Hepatocyte (in vitro differentiated cells): ENCODE results near the gene EXTL1. TPM values are rescaled to one million over a fixed set of nuclear protein-coding genes. Genes with fewer than 3 reads are reported as not detected.

Source experiments
- DNase-seq: peaks from one replicate; pipeline ENCODE4 v3.0.0-alpha.2; 2016; ENCODE audit warnings: low spot score
- H2AFZ ChIP-seq: fragments of 200-600 bp; sonication (generic); 2 replicates; pipeline ENCODE4 v1.6.0; 2016; ENCODE audit warnings: antibody characterized with exemption, mild to moderate bottlenecking
- H3K27ac ChIP-seq: fragments of 200-600 bp; sonication (generic); 2 replicates; pipeline ENCODE4 v1.5.1; 2016; ENCODE audit warnings: mild to moderate bottlenecking
- H3K27me3 ChIP-seq: fragments of 200-600 bp; sonication (generic); 2 replicates; pipeline ENCODE4 v1.6.1; 2016
- H3K36me3 ChIP-seq: fragments of 200-600 bp; sonication (generic); replicated peaks from 2 replicates; pipeline ENCODE4 v1.5.1; 2016; ENCODE audit warnings: low read depth; ENCODE audit not compliant: insufficient read depth
- H3K4me1 ChIP-seq: fragments of 200-600 bp; sonication (generic); 2 replicates; pipeline ENCODE4 v1.5.1; 2016; ENCODE audit warnings: mild to moderate bottlenecking, moderate library complexity; ENCODE audit not compliant: insufficient read depth
- H3K4me2 ChIP-seq: fragments of 200-600 bp; sonication (generic); 2 replicates; pipeline ENCODE4 v1.6.0; 2016
- H3K4me3 ChIP-seq: fragments of 200-600 bp; sonication (generic); 2 replicates; pipeline ENCODE4 v1.5.1; 2016; ENCODE audit warnings: mild to moderate bottlenecking
- H3K79me2 ChIP-seq: fragments of 200-600 bp; sonication (generic); 2 replicates; pipeline ENCODE4 v1.6.0; 2017; ENCODE audit warnings: mild to moderate bottlenecking
- H3K9me2 ChIP-seq: fragments of 200-600 bp; sonication (generic); replicated peaks from 2 replicates; pipeline ENCODE4 v1.6.0; 2017; ENCODE audit warnings: mild to moderate bottlenecking; ENCODE audit not compliant: insufficient read depth
- H3K9me3 ChIP-seq: fragments of 200-600 bp; sonication (generic); 2 replicates; pipeline ENCODE4 v1.5.1; 2016; ENCODE audit warnings: low read depth, mild to moderate bottlenecking
- H4K20me1 ChIP-seq: fragments of 200-600 bp; sonication (generic); 2 replicates; pipeline ENCODE4 v1.6.0; 2016; ENCODE audit warnings: mild to moderate bottlenecking; ENCODE audit not compliant: insufficient read depth, poor library complexity, severe bottlenecking
- EZH2 ChIP-seq: fragments of 200-600 bp; sonication (generic); IDR thresholded peaks from 2 replicates; pipeline ENCODE4 v1.6.1; 2016; ENCODE audit warnings: antibody characterized with exemption, mild to moderate bottlenecking, borderline replicate concordance
- EZH2phosphoT487 ChIP-seq: fragments of 200-600 bp; sonication (generic); IDR thresholded peaks from one replicate; pipeline ENCODE4 v1.6.1; 2018; ENCODE audit warnings: antibody characterized with exemption, mild to moderate bottlenecking, low read depth, moderate library complexity; ENCODE audit not compliant: unreplicated experiment, severe bottlenecking
- WGBS: methylation state at CpG from one replicate; pipeline ENCODE4 v1.1.6; 2016; ENCODE audit warnings: low lambda C conversion rate; ENCODE audit errors: missing lambda C conversion rate; 5-methylcytosine and 5-hydroxymethylcytosine counted together
- polyA plus RNA-seq: library from polyadenylated mRNA; unstranded; fragments of >200 nt; fragmentation: Nextera tagmentation; extraction: Ambion mirVana; gene quantifications from 2 replicates; pipeline ENCODE4 v1.2.1, GENCODE V29; 2016
- total RNA-seq: library from RNA; depleted of rRNA; stranded (reverse); fragments of >200 nt; gene quantifications from 2 replicates; pipeline ENCODE4 v1.2.3, GENCODE V29; 2014
- TF ChIP-seq, protein P1 (sequence below): fragments of 200-600 bp; sonication (generic); IDR thresholded peaks from 2 replicates; pipeline ENCODE4 v1.5.1; 2016; ENCODE audit warnings: antibody characterized with exemption, mild to moderate bottlenecking; ENCODE audit not compliant: poor library complexity

EXTL1 gene
- total and polyA plus RNA-seq, 2 experiments from 2014 or later = 0.17 to 1.3 TPM

DNA sequence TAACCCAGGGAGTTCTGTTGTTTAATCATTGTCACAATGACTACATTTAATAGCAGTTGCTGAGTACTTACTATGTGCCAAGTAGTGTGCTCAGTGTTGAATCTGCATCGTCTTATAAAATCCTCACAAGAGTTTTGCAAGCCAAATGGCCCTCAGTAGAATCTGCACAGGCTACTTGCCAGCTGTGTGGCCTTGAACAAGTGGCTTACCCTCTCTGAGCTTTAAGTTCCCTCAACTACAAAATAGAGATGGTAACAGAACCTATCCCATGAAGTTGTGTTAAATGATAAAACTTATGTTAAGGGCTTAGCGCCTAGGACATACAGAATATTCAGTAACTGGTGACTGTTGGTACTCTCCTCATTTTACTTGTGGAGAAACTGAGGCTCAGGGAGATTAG is 33.5 kb downstream of the EXTL1 start:
- Histone ChIP-seq H3K9me3 (no peaks in the 10 kb centered on the region), H3K79me2 (no peaks in the 10 kb centered on the region), H4K20me1 (no peaks in the 10 kb centered on the region), H3K36me3 (no peaks in the 10 kb centered on the region), H3K27ac (no peak overlapping the region), H3K4me1 (peaks cover 4% of the 10 kb centered on the region), H3K9me2 (no peaks in the 10 kb centered on the region), H3K4me2 (no peak overlapping the region), H2AFZ (no peak overlapping the region), H3K4me3 (no peak overlapping the region), H3K27me3 (peaks cover 3% of the 10 kb centered on the region)
- no peak for DNase-seq
- TF ChIP-seq, protein P1, sequence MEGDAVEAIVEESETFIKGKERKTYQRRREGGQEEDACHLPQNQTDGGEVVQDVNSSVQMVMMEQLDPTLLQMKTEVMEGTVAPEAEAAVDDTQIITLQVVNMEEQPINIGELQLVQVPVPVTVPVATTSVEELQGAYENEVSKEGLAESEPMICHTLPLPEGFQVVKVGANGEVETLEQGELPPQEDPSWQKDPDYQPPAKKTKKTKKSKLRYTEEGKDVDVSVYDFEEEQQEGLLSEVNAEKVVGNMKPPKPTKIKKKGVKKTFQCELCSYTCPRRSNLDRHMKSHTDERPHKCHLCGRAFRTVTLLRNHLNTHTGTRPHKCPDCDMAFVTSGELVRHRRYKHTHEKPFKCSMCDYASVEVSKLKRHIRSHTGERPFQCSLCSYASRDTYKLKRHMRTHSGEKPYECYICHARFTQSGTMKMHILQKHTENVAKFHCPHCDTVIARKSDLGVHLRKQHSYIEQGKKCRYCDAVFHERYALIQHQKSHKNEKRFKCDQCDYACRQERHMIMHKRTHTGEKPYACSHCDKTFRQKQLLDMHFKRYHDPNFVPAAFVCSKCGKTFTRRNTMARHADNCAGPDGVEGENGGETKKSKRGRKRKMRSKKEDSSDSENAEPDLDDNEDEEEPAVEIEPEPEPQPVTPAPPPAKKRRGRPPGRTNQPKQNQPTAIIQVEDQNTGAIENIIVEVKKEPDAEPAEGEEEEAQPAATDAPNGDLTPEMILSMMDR = no peak
- TF ChIP-seq EZH2 (no peak), EZH2phosphoT487 (no peak)
- WGBS = 87% methylated on average over 2 of the region's 2 CpGs

DNA sequence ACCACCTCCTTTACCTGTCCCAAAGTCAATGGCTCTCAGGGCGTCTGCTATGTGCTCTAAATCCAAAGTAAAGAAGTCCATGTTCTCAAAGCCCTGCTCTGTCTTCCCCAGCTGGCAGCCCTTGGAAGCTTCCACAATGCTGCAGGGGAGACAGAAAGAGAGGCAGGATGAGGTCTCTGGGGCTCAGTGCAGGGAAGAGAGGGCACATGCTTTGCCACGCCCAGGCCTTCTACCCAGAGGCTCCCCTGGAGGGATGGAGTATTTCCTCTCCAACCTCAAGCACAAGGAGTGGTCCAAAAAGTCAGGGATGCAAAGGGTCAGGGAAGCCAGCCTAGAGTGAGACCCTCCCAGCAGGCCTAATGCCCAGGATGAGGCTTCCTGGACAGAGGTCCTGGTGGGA is 35.6 kb downstream of the EXTL1 start:
- TF ChIP-seq, protein P1 = no peak
- TF ChIP-seq EZH2phosphoT487 (no peak), EZH2 (no peak)

GRCh38 chr1:26058052-26058595 is 36.5 kb downstream of the EXTL1 start:
- Histone ChIP-seq H3K4me1 (peaks cover 4% of the 10 kb centered on the region), H3K27ac (no peak overlapping the region), H3K4me3 (no peak overlapping the region), H3K4me2 (no peak overlapping the region), H3K27me3 (peaks cover 3% of the 10 kb centered on the region), H3K9me3 (no peaks in the 10 kb centered on the region), H3K36me3 (no peaks in the 10 kb centered on the region), H3K9me2 (no peaks in the 10 kb centered on the region), H3K79me2 (no peaks in the 10 kb centered on the region), H4K20me1 (no peaks in the 10 kb centered on the region), H2AFZ (no peak overlapping the region)
- DNase-seq = no peak
- TF ChIP-seq, protein P1 = no peak
- no peak for TF ChIP-seq EZH2
- no peak for TF ChIP-seq EZH2phosphoT487
- 87% methylated on average over 5 of the region's 5 CpGs for WGBS

More for the DNA sequence above, 35.6 kb downstream of the EXTL1 start:
- DNase-seq = no peak
- 91% methylated on average over 2 of the region's 2 CpGs for WGBS
- no peaks in the 10 kb centered on the region for H3K79me2 ChIP-seq
- no peaks in the 10 kb centered on the region for H4K20me1 ChIP-seq
- H3K27me3 ChIP-seq = peaks cover 3% of the 10 kb centered on the region
- no peaks in the 10 kb centered on the region for H3K9me2 ChIP-seq
- H3K36me3 ChIP-seq = no peaks in the 10 kb centered on the region
- H3K4me2 ChIP-seq = no peak overlapping the region
- H2AFZ ChIP-seq = no peak overlapping the region
- H3K9me3 ChIP-seq = no peaks in the 10 kb centered on the region
- peaks cover 4% of the 10 kb centered on the region for H3K4me1 ChIP-seq
- H3K4me3 ChIP-seq = no peak overlapping the region
- no peak overlapping the region for H3K27ac ChIP-seq

DNA sequence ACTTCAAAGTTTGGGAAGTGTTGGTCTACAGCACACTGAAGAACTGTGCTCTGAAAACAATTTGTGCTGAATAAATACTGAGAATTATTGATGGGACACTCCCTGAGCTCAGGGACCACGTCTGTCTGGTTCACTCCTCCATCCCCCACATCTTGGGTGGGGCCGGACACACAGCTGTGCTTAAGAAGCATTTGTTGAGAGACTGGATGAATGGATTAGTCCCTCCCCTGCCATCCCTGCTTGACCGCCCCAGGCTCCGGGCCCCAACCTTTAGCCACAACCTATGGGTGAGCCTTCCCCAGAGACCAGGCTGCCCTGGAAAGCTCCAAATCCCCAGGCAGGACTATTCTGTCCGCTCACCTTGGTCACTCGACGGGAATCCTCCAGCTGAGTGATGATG is 38.3 kb downstream of the EXTL1 start:
- 72% methylated on average over 7 of the region's 7 CpGs for WGBS
- Histone ChIP-seq H2AFZ (no peak overlapping the region), H3K27me3 (peaks cover 3% of the 10 kb centered on the region), H3K4me2 (no peak overlapping the region), H3K4me1 (no peaks in the 10 kb centered on the region), H3K4me3 (no peak overlapping the region), H3K79me2 (no peaks in the 10 kb centered on the region), H4K20me1 (no peaks in the 10 kb centered on the region), H3K27ac (no peak overlapping the region), H3K36me3 (no peaks in the 10 kb centered on the region), H3K9me2 (no peaks in the 10 kb centered on the region), H3K9me3 (no peaks in the 10 kb centered on the region)
- no peak for DNase-seq
- no peak for TF ChIP-seq EZH2phosphoT487
- TF ChIP-seq, protein P1 = no peak
- no peak for TF ChIP-seq EZH2
